Hepatocyte (in vitro differentiated cells): ENCODE data around the gene TMC2. TPM values are rescaled to one million over a fixed set of nuclear protein-coding genes. Genes with fewer than 3 reads are reported as not detected.

Experiments used
- DNase-seq: peaks from one replicate; pipeline ENCODE4 v3.0.0-alpha.2; 2016; ENCODE audit warnings: low spot score
- H2AFZ ChIP-seq: fragments of 200-600 bp; sonication (generic); 2 replicates; pipeline ENCODE4 v1.6.0; 2016; ENCODE audit warnings: antibody characterized with exemption, mild to moderate bottlenecking
- H3K27ac ChIP-seq: fragments of 200-600 bp; sonication (generic); 2 replicates; pipeline ENCODE4 v1.5.1; 2016; ENCODE audit warnings: mild to moderate bottlenecking
- H3K27me3 ChIP-seq: fragments of 200-600 bp; sonication (generic); 2 replicates; pipeline ENCODE4 v1.6.1; 2016
- H3K36me3 ChIP-seq: fragments of 200-600 bp; sonication (generic); replicated peaks from 2 replicates; pipeline ENCODE4 v1.5.1; 2016; ENCODE audit warnings: low read depth; ENCODE audit not compliant: insufficient read depth
- H3K4me1 ChIP-seq: fragments of 200-600 bp; sonication (generic); 2 replicates; pipeline ENCODE4 v1.5.1; 2016; ENCODE audit warnings: mild to moderate bottlenecking, moderate library complexity; ENCODE audit not compliant: insufficient read depth
- H3K4me2 ChIP-seq: fragments of 200-600 bp; sonication (generic); 2 replicates; pipeline ENCODE4 v1.6.0; 2016
- H3K4me3 ChIP-seq: fragments of 200-600 bp; sonication (generic); 2 replicates; pipeline ENCODE4 v1.5.1; 2016; ENCODE audit warnings: mild to moderate bottlenecking
- H3K79me2 ChIP-seq: fragments of 200-600 bp; sonication (generic); 2 replicates; pipeline ENCODE4 v1.6.0; 2017; ENCODE audit warnings: mild to moderate bottlenecking
- H3K9me2 ChIP-seq: fragments of 200-600 bp; sonication (generic); replicated peaks from 2 replicates; pipeline ENCODE4 v1.6.0; 2017; ENCODE audit warnings: mild to moderate bottlenecking; ENCODE audit not compliant: insufficient read depth
- H3K9me3 ChIP-seq: fragments of 200-600 bp; sonication (generic); 2 replicates; pipeline ENCODE4 v1.5.1; 2016; ENCODE audit warnings: low read depth, mild to moderate bottlenecking
- H4K20me1 ChIP-seq: fragments of 200-600 bp; sonication (generic); 2 replicates; pipeline ENCODE4 v1.6.0; 2016; ENCODE audit warnings: mild to moderate bottlenecking; ENCODE audit not compliant: insufficient read depth, poor library complexity, severe bottlenecking
- EZH2 ChIP-seq: fragments of 200-600 bp; sonication (generic); IDR thresholded peaks from 2 replicates; pipeline ENCODE4 v1.6.1; 2016; ENCODE audit warnings: antibody characterized with exemption, mild to moderate bottlenecking, borderline replicate concordance
- EZH2phosphoT487 ChIP-seq: fragments of 200-600 bp; sonication (generic); IDR thresholded peaks from one replicate; pipeline ENCODE4 v1.6.1; 2018; ENCODE audit warnings: antibody characterized with exemption, mild to moderate bottlenecking, low read depth, moderate library complexity; ENCODE audit not compliant: unreplicated experiment, severe bottlenecking
- WGBS: methylation state at CpG from one replicate; pipeline ENCODE4 v1.1.6; 2016; ENCODE audit warnings: low lambda C conversion rate; ENCODE audit errors: missing lambda C conversion rate; 5-methylcytosine and 5-hydroxymethylcytosine counted together
- polyA plus RNA-seq: library from polyadenylated mRNA; unstranded; fragments of >200 nt; fragmentation: Nextera tagmentation; extraction: Ambion mirVana; gene quantifications from 2 replicates; pipeline ENCODE4 v1.2.1, GENCODE V29; 2016
- total RNA-seq: library from RNA; depleted of rRNA; stranded (reverse); fragments of >200 nt; gene quantifications from 2 replicates; pipeline ENCODE4 v1.2.3, GENCODE V29; 2014
- TF ChIP-seq, protein P1 (sequence below): fragments of 200-600 bp; sonication (generic); IDR thresholded peaks from 2 replicates; pipeline ENCODE4 v1.5.1; 2016; ENCODE audit warnings: antibody characterized with exemption, mild to moderate bottlenecking; ENCODE audit not compliant: poor library complexity

The TMC2 gene
- total and polyA plus RNA-seq, 2 experiments from 2014 or later, result not detected

DNA sequence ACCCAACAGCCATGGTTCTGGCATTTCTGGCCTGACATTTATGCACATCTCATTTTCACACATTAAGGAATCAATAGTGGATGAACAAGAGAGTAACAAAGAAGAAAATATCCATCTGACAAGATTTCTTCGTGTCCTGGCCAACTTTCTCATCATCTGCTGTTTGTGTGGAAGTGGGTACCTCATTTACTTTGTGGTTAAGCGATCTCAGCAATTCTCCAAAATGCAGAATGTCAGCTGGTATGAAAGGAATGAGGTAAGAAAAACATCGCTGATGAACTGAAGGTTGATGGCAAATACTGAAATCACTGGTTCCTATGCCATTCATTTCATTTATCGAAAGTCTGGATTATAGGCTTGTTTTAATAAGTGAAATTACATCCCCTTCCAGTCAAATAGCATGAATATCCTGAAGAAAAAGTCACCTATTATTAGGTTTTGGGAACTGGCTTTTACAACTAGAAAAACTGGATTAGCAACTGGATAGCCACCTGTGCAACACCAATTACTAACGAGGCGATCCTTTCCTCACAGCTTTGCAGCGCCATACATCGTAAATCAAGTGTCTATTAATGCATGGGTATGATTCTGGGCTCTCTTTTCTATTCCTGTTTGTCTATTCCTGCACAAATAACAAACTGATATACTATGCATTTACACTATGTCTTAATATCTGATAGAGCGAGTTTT lies 65.8 kb downstream of the TMC2 start:
- Histone ChIP-seq H2AFZ (no peak overlapping the region), H3K9me3 (no peaks in the 10 kb centered on the region), H3K27me3 (no peaks in the 10 kb centered on the region), H3K27ac (no peak overlapping the region), H3K36me3 (no peaks in the 10 kb centered on the region), H3K4me1 (no peaks in the 10 kb centered on the region), H3K9me2 (no peaks in the 10 kb centered on the region), H4K20me1 (no peaks in the 10 kb centered on the region), H3K4me2 (no peak overlapping the region), H3K79me2 (no peaks in the 10 kb centered on the region), H3K4me3 (no peak overlapping the region)
- DNase-seq, result no peak
- 79% methylated on average over 9 of the region's 9 CpGs for WGBS
- TF ChIP-seq, protein P1, sequence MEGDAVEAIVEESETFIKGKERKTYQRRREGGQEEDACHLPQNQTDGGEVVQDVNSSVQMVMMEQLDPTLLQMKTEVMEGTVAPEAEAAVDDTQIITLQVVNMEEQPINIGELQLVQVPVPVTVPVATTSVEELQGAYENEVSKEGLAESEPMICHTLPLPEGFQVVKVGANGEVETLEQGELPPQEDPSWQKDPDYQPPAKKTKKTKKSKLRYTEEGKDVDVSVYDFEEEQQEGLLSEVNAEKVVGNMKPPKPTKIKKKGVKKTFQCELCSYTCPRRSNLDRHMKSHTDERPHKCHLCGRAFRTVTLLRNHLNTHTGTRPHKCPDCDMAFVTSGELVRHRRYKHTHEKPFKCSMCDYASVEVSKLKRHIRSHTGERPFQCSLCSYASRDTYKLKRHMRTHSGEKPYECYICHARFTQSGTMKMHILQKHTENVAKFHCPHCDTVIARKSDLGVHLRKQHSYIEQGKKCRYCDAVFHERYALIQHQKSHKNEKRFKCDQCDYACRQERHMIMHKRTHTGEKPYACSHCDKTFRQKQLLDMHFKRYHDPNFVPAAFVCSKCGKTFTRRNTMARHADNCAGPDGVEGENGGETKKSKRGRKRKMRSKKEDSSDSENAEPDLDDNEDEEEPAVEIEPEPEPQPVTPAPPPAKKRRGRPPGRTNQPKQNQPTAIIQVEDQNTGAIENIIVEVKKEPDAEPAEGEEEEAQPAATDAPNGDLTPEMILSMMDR, result no peak
- TF ChIP-seq EZH2phosphoT487 (no peak), EZH2 (no peak)

DNA sequence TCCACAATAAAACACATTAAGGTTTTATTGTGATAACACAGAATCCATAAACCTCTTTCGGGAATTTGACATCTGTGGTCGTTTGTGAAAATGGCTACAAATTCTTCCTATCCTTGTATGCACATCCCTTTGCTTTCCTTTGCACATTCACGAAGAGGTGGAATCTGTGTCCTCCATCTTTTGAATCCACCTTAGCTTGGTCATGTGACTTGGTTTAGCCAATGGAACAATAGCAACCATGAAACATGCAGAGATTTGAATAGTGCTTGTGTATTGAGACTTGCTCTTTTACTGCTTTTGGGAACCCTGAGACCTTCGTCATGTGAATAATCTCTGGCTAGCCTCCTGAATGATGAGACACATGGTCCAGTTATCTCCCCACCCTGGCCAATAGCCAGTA lies 66.4 kb downstream of the TMC2 start:
- H3K79me2 ChIP-seq, result no peaks in the 10 kb centered on the region
- no peaks in the 10 kb centered on the region for H3K9me2 ChIP-seq
- no peaks in the 10 kb centered on the region for H3K27me3 ChIP-seq
- no peak overlapping the region for H2AFZ ChIP-seq
- no peak overlapping the region for H3K27ac ChIP-seq
- H3K9me3 ChIP-seq, result no peaks in the 10 kb centered on the region
- 87% methylated on average over 4 of the region's 4 CpGs for WGBS
- no peaks in the 10 kb centered on the region for H3K4me1 ChIP-seq
- TF ChIP-seq EZH2, result no peak
- TF ChIP-seq EZH2phosphoT487, result no peak
- TF ChIP-seq, protein P1, result no peak
- no peaks in the 10 kb centered on the region for H3K36me3 ChIP-seq
- no peak for DNase-seq
- no peak overlapping the region for H3K4me3 ChIP-seq
- H4K20me1 ChIP-seq, result no peaks in the 10 kb centered on the region
- no peak overlapping the region for H3K4me2 ChIP-seq

DNA sequence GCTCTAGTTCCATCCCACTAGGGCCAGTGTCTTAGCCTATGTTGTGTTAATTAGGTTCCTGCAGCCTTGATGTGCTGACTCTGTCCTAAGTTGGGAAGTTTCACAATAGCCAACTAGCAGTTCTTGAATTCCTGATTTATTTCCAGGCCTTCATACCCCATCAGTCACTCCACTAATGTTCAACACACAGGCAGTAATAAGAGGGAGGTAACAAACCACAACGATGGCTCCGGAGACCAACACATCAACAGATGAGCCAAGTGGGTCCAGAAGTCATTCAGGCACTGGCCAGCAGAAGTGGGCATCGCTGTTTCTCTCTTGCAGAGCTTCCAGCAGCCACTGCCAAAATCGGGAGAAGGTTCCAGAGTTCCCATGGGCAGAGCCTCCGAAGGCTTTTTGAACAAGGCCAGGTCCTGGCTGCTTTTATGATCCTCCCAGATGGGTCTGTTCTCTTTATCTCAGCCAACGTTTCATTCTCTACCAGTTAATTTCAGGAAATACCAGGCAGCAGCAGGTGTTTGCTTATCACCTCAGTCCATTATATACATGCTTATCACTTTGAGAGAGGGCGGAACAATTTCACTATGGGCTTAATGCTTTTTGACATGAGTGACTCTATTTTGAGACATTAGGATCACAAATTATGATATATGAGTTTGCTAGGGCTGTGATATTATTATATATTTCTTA lies 67.6 kb downstream of the TMC2 start:
- no peak for TF ChIP-seq EZH2
- TF ChIP-seq, protein P1, result no peak
- TF ChIP-seq EZH2phosphoT487, result no peak
- Histone ChIP-seq H3K9me2 (no peaks in the 10 kb centered on the region), H3K4me3 (no peak overlapping the region), H3K4me1 (no peaks in the 10 kb centered on the region), H3K4me2 (no peak overlapping the region), H3K27ac (no peak overlapping the region), H3K36me3 (no peaks in the 10 kb centered on the region), H4K20me1 (no peaks in the 10 kb centered on the region), H3K9me3 (no peaks in the 10 kb centered on the region), H2AFZ (no peak overlapping the region), H3K79me2 (no peaks in the 10 kb centered on the region), H3K27me3 (no peaks in the 10 kb centered on the region)
- DNase-seq, result no peak
- WGBS, result 80% methylated on average over 7 of the region's 7 CpGs
